ENCODE measurements around the gene TASOR2. TPM values are rescaled to one million over a fixed set of nuclear protein-coding genes. Genes with fewer than 3 reads are reported as not detected.

TASOR2 gene
- total RNA-seq, 1 experiment from 2014 or later, result 80.3 TPM

DNA sequence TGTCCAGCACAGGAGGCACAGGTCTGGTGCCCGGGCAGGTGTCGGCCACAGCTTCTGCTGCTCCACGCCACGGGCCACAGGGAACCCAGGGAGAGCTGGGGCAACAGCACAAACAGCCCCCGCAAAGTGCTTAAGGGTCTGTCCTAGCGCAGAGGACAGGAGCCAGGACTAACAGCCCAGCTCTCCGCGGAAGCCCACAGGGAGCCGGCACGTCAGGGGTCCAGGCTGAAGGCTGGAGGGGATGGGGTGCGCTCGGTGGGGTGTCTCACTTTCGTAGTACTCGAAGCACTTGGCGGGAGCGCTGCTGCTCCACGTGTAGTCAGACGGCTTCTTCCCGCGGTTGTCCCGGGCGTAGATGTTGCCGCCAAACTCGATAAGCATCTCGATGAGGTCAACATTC, 43.1 kb upstream of the TASOR2 start:
- ChIA-PET CTCF (no interaction called here), RAD21 (ENCODE audit: low non-redundant PET in 1 of 2, low total read pairs in 2 of 2, uncharacterized antibody in 2 of 2, unreplicated experiment in 2 of 2) (no interaction called here), POLR2A (no interaction called here)
- Histone ChIP-seq H3K4me2 (ENCODE audit: low read length) (no peak overlapping the region), H4K20me1 (ENCODE audit: insufficient read depth) (no peaks in the 10 kb centered on the region), H3K4me3 (replicated peaks in 1 of 2; ENCODE audit: low read depth in 1 of 2, low read length in 2 of 2) (no peak overlapping the region), H3K36me3 (ENCODE audit: control insufficient read depth in 1 of 2, insufficient read depth in 2 of 2, low read length in 2 of 2) (peaks cover 0 to 4% of the 10 kb centered on the region in 2 experiments; a peak in 3 of 4 replicates), H3K79me2 (ENCODE audit: insufficient read depth, low read length) (no peaks in the 10 kb centered on the region), H2AFZ (ENCODE audit: low read depth, low read length, poor library complexity, severe bottlenecking) (no peak overlapping the region), H3K9me3 (ENCODE audit: control insufficient read depth in 1 of 2, insufficient read depth in 1 of 2, low read depth in 1 of 2, low read length in 2 of 2) (no peaks in the 10 kb centered on the region), H3K4me1 (ENCODE audit: control insufficient read depth in 1 of 2, insufficient read depth in 2 of 2, low read length in 2 of 2) (no peaks in the 10 kb centered on the region), H3K9ac (ENCODE audit: low read length) (no peak overlapping the region), H3K27ac (ENCODE audit: low read depth, low read length) (no peak overlapping the region), H3K27me3 (ENCODE audit: insufficient read depth, low read length) (no peaks in the 10 kb centered on the region), H3K9me2 (ENCODE audit: insufficient read depth) (no peaks in the 10 kb centered on the region)
- TF ChIP-seq, protein P1, sequence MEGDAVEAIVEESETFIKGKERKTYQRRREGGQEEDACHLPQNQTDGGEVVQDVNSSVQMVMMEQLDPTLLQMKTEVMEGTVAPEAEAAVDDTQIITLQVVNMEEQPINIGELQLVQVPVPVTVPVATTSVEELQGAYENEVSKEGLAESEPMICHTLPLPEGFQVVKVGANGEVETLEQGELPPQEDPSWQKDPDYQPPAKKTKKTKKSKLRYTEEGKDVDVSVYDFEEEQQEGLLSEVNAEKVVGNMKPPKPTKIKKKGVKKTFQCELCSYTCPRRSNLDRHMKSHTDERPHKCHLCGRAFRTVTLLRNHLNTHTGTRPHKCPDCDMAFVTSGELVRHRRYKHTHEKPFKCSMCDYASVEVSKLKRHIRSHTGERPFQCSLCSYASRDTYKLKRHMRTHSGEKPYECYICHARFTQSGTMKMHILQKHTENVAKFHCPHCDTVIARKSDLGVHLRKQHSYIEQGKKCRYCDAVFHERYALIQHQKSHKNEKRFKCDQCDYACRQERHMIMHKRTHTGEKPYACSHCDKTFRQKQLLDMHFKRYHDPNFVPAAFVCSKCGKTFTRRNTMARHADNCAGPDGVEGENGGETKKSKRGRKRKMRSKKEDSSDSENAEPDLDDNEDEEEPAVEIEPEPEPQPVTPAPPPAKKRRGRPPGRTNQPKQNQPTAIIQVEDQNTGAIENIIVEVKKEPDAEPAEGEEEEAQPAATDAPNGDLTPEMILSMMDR (IDR thresholded peaks at IDR 0.05 in 2 of 3, conservative IDR thresholded peaks at IDR 0.05 in 1 of 3; ENCODE audit: borderline replicate concordance in 1 of 3, insufficient read depth in 1 of 3, low read depth in 2 of 3, low read length in 2 of 3), result no peak
- TF ChIP-seq POLR2A (IDR thresholded peaks at IDR 0.05; ENCODE audit: borderline replicate concordance, extremely low read depth, insufficient read depth, insufficient read length) (no peak), CEBPB (IDR thresholded peaks at IDR 0.05; ENCODE audit: low read depth) (no peak), CBX3 (IDR thresholded peaks at IDR 0.05; ENCODE audit: low read depth) (no peak), ZFX (IDR thresholded peaks at IDR 0.05) (no peak), YY1 (IDR thresholded peaks at IDR 0.05; ENCODE audit: extremely low read depth, insufficient replicate concordance, low read depth, low read length) (no peak), RAD21 (IDR thresholded peaks at IDR 0.05; ENCODE audit: low read depth) (no peak)
- intact Hi-C loops (cut with micrococcal nuclease), result no loop called here
- DNase-seq (ENCODE audit: low read depth, low spot score) (no peak), ATAC-seq (no peak)
- BruUV-seq (replicated peaks), result no TSS peak

DNA sequence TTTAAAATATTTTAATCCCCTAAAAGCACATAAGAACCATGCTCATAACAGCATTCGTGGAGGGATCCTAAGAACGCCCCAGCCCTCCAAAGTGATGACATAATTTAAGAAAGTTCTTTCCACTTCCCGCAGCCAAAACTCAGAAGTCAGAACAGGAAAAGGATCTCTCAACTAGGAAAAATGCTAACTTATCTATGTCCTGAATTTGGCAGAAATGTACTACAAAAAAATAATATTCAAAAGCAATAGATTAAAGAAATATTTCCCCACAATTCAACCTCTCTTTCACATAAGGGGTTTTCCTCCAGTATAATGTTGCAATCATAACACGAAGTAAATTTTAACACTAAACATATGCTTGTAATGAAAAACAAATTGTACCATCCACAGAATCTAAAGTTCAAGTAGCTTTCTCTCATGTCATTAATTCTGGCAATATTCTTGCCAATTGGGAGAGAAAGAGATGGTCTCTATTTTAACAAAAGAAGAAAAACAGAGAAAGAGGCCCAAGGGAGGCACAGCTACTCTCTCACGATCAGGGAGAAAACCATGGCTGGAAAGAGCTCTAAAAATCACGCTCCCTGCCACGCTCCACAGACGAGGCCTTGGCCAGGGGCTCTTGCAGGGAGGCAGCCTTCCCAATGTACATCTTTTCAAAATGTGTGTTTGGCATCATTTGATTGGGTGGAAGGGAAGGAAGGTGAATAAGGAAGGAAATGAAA, 41.1 kb upstream of the TASOR2 start:
- H3K27me3 ChIP-seq (ENCODE audit: insufficient read depth, low read length), result no peaks in the 10 kb centered on the region
- no peak for TF ChIP-seq SIN3A (IDR thresholded peaks at IDR 0.05; ENCODE audit: low read depth)
- no peak for TF ChIP-seq YY1 (IDR thresholded peaks at IDR 0.05; ENCODE audit: extremely low read depth, insufficient replicate concordance, low read depth, low read length)
- no peak for TF ChIP-seq TCF7L2 (IDR thresholded peaks at IDR 0.05; ENCODE audit: borderline replicate concordance, extremely low read depth, insufficient read depth, insufficient read length)
- TF ChIP-seq POLR2A (IDR thresholded peaks at IDR 0.05; ENCODE audit: borderline replicate concordance, extremely low read depth, insufficient read depth, insufficient read length), result no peak
- no peak for TF ChIP-seq EGR1 (IDR thresholded peaks at IDR 0.05; ENCODE audit: low read depth)
- TF ChIP-seq, protein P2, sequence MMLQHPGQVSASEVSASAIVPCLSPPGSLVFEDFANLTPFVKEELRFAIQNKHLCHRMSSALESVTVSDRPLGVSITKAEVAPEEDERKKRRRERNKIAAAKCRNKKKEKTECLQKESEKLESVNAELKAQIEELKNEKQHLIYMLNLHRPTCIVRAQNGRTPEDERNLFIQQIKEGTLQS (IDR thresholded peaks at IDR 0.05), result no peak
- TF ChIP-seq, protein P3, sequence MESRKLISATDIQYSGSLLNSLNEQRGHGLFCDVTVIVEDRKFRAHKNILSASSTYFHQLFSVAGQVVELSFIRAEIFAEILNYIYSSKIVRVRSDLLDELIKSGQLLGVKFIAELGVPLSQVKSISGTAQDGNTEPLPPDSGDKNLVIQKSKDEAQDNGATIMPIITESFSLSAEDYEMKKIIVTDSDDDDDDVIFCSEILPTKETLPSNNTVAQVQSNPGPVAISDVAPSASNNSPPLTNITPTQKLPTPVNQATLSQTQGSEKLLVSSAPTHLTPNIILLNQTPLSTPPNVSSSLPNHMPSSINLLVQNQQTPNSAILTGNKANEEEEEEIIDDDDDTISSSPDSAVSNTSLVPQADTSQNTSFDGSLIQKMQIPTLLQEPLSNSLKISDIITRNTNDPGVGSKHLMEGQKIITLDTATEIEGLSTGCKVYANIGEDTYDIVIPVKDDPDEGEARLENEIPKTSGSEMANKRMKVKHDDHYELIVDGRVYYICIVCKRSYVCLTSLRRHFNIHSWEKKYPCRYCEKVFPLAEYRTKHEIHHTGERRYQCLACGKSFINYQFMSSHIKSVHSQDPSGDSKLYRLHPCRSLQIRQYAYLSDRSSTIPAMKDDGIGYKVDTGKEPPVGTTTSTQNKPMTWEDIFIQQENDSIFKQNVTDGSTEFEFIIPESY (IDR thresholded peaks at IDR 0.05; ENCODE audit: extremely low read depth, insufficient replicate concordance, low read length), result no peak
- no peak for TF ChIP-seq ZNF274 (IDR thresholded peaks at IDR 0.05; ENCODE audit: low read depth, low read length)
- TF ChIP-seq JUND (IDR thresholded peaks at IDR 0.05), result no peak
- TF ChIP-seq CBX3 (IDR thresholded peaks at IDR 0.05; ENCODE audit: low read depth), result no peak
- TF ChIP-seq, protein P4, sequence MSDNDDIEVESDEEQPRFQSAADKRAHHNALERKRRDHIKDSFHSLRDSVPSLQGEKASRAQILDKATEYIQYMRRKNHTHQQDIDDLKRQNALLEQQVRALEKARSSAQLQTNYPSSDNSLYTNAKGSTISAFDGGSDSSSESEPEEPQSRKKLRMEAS (IDR thresholded peaks at IDR 0.05), result no peak
- TF ChIP-seq SRF (IDR thresholded peaks at IDR 0.05; ENCODE audit: low read depth), result no peak
- TF ChIP-seq ZFX (IDR thresholded peaks at IDR 0.05), result no peak

More for the DNA sequence above, 41.1 kb upstream of the TASOR2 start:
- POLR2A ChIA-PET, result no interaction called here
- no peak overlapping the region for H3K9ac ChIP-seq (ENCODE audit: low read length)
- no peaks in the 10 kb centered on the region for H3K9me2 ChIP-seq (ENCODE audit: insufficient read depth)
- CTCF ChIA-PET, result interaction anchor here (1.1 kb wide), 1 partner anchor 14 kb away, joined by 5 read pairs; no protein-coding TSS in a partner anchor
- H3K9me3 ChIP-seq (ENCODE audit: control insufficient read depth in 1 of 2, insufficient read depth in 1 of 2, low read depth in 1 of 2, low read length in 2 of 2), result no peaks in the 10 kb centered on the region
- ATAC-seq (no peak), DNase-seq (ENCODE audit: low read depth, low spot score) (no peak)
- no peak overlapping the region for H3K4me3 ChIP-seq (replicated peaks in 1 of 2; ENCODE audit: low read depth in 1 of 2, low read length in 2 of 2)
- H3K79me2 ChIP-seq (ENCODE audit: insufficient read depth, low read length), result no peaks in the 10 kb centered on the region
- no peaks in the 10 kb centered on the region for H4K20me1 ChIP-seq (ENCODE audit: insufficient read depth)
- H3K36me3 ChIP-seq (ENCODE audit: control insufficient read depth in 1 of 2, insufficient read depth in 2 of 2, low read length in 2 of 2), result peaks cover 4 to 6% of the 10 kb centered on the region in 2 experiments; a peak in 3 of 4 replicates
- no peak overlapping the region for H3K4me2 ChIP-seq (ENCODE audit: low read length)
- H3K27ac ChIP-seq (ENCODE audit: low read depth, low read length), result no peak overlapping the region
- H2AFZ ChIP-seq (ENCODE audit: low read depth, low read length, poor library complexity, severe bottlenecking), result no peak overlapping the region
- no peaks in the 10 kb centered on the region for H3K4me1 ChIP-seq (ENCODE audit: control insufficient read depth in 1 of 2, insufficient read depth in 2 of 2, low read length in 2 of 2)
- RAD21 ChIA-PET (ENCODE audit: low non-redundant PET in 1 of 2, low total read pairs in 2 of 2, uncharacterized antibody in 2 of 2, unreplicated experiment in 2 of 2), result no interaction called here
- intact Hi-C loops (cut with micrococcal nuclease), result no loop called here
- BruUV-seq (replicated peaks), result no TSS peak

Data from HCT116 (cell line).